ENCODE data around the gene TGM1. TPM values are rescaled to one million over a fixed set of nuclear protein-coding genes. Genes with fewer than 3 reads are reported as not detected.

TGM1 gene
- total RNA-seq, 4 donors from 2014 or later = 0.52 to 3.3 (median 1.6) TPM

GRCh38 chr14:24240110-24240918, 22.7 kb downstream of the TGM1 start:
- Histone ChIP-seq H3K4me3 (no peak overlapping the region), H3K4me1 (peaks cover 44 to 67% (median 54%) of the 10 kb centered on the region in 4 donors), H3K27me3 (no peaks in the 10 kb centered on the region), H3K27ac (replicated peaks in 1 of 4) (peak overlapping the region; percentile 94 to 99 (median 97)), H3K36me3 (peaks cover 51 to 62% (median 59%) of the 10 kb centered on the region in 4 donors), H3K9me3 (no peaks in the 10 kb centered on the region)
- no peak for DNase-seq (ENCODE audit: extremely low spot score)
- no peak for TF ChIP-seq EP300 (IDR thresholded peaks at IDR 0.05)
- WGBS = 92% methylated on average over 7 of the region's 9 CpGs
- intact Hi-C loops (cut with DNase I) = loop anchor here (5.0 kb wide), 1 partner anchor 202 kb away; the partner anchor contains the start of gene SDR39U1

DNA sequence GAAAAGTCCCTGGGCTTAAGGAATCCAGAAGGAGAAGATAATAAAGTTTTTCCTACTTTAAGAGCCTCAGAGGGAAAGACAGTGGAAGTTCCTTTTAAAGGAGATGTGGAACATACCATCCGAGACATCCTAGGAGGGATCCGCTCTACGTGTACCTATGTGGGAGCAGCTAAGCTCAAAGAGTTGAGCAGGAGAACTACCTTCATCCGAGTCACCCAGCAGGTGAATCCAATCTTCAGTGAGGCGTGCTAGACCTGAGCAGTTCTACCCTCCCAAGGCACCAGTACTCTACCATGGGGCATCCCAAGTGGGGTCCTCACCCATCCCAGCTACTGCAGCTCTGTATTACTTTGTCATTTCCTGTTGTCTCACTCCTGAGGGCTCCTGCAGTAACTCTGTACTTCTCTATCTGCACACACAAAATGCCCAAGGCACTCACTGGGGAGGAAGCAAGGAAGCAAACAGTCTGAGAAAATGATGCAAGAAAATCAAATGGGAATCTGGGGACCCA, 24.4 kb downstream of the TGM1 start:
- no peaks in the 10 kb centered on the region for H3K9me3 ChIP-seq
- intact Hi-C loops (cut with DNase I) = no loop called here
- H3K36me3 ChIP-seq = peaks cover 51 to 76% (median 62%) of the 10 kb centered on the region in 4 donors
- WGBS = 75% methylated on average over 5 of the region's 5 CpGs
- peak overlapping the region in 1 of 4 donors; percentile 99 for H3K27ac ChIP-seq (replicated peaks in 1 of 4)
- TF ChIP-seq POLR2AphosphoS5 (IDR thresholded peaks at IDR 0.05) (no peak), EP300 (IDR thresholded peaks at IDR 0.05) (no peak), POLR2A (IDR thresholded peaks at IDR 0.05; ENCODE audit: low read depth) (no peak)
- TF ChIP-seq, protein P1, sequence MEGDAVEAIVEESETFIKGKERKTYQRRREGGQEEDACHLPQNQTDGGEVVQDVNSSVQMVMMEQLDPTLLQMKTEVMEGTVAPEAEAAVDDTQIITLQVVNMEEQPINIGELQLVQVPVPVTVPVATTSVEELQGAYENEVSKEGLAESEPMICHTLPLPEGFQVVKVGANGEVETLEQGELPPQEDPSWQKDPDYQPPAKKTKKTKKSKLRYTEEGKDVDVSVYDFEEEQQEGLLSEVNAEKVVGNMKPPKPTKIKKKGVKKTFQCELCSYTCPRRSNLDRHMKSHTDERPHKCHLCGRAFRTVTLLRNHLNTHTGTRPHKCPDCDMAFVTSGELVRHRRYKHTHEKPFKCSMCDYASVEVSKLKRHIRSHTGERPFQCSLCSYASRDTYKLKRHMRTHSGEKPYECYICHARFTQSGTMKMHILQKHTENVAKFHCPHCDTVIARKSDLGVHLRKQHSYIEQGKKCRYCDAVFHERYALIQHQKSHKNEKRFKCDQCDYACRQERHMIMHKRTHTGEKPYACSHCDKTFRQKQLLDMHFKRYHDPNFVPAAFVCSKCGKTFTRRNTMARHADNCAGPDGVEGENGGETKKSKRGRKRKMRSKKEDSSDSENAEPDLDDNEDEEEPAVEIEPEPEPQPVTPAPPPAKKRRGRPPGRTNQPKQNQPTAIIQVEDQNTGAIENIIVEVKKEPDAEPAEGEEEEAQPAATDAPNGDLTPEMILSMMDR (IDR thresholded peaks at IDR 0.05) = no peak
- H3K27me3 ChIP-seq = no peaks in the 10 kb centered on the region
- no peak overlapping the region for H3K4me3 ChIP-seq
- peaks cover 53 to 79% (median 62%) of the 10 kb centered on the region in 4 donors for H3K4me1 ChIP-seq
- no peak for DNase-seq (ENCODE audit: extremely low spot score)

DNA sequence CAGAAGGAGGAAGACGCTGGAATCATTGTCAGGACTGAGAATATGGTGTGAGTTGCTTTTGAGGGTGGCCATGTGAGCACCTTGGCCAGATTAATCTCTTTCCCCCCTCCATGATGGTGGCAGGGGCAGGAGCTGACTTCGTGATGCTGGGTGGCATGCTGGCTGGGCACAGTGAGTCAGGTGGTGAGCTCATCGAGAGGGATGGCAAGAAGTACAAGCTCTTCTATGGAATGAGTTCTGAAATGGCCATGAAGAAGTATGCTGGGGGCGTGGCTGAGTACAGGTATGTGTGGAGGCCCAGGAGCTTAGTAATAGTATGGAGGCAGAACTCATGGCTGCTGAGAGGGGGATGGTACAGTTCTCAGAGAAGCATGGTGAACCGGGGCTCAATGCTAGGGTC, 24.9 kb downstream of the TGM1 start:
- no peak overlapping the region for H3K4me3 ChIP-seq
- no peak for DNase-seq (ENCODE audit: extremely low spot score)
- no peak overlapping the region for H3K27ac ChIP-seq (replicated peaks in 1 of 4)
- no peaks in the 10 kb centered on the region for H3K9me3 ChIP-seq
- WGBS = 86% methylated on average over 5 of the region's 5 CpGs
- H3K36me3 ChIP-seq = peaks cover 51 to 76% (median 62%) of the 10 kb centered on the region in 4 donors
- TF ChIP-seq EP300 (IDR thresholded peaks at IDR 0.05) (no peak), POLR2AphosphoS5 (IDR thresholded peaks at IDR 0.05) (no peak), POLR2A (IDR thresholded peaks at IDR 0.05; ENCODE audit: low read depth) (no peak)
- TF ChIP-seq, protein P1 (IDR thresholded peaks at IDR 0.05) = no peak
- H3K4me1 ChIP-seq = peaks cover 53 to 79% (median 63%) of the 10 kb centered on the region in 4 donors
- no peaks in the 10 kb centered on the region for H3K27me3 ChIP-seq
- intact Hi-C loops (cut with DNase I) = no loop called here

DNA sequence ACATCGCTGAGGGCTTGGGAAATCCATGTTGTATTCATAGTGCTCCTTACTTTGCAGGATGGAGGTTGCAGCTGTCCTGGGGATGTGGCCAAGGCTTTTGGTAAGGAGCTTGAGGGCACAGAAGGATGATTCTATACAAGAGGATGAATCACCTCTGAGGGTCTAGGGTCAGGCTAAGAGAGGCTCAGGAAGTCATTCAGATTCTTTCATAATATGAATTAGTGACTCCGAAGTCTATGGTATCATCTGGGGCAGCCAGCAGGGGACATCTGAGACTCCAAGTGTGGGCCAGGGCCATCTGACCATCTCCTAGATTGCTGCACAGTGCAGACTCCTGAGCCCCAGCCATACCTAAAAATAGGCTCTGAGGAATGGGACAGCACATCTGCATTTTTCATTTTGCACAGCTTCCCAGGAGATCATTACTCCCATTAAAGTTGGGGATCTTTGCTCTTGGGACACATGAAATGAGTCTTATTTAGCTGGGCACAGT, 25.5 kb downstream of the TGM1 start:
- Histone ChIP-seq H3K36me3 (peaks cover 51 to 76% (median 62%) of the 10 kb centered on the region in 4 donors), H3K4me3 (no peak overlapping the region), H3K27me3 (no peaks in the 10 kb centered on the region), H3K4me1 (peaks cover 55 to 79% (median 63%) of the 10 kb centered on the region in 4 donors), H3K9me3 (no peaks in the 10 kb centered on the region), H3K27ac (replicated peaks in 1 of 4) (peak overlapping the region in 1 of 4 donors; percentile 48)
- TF ChIP-seq EP300 (IDR thresholded peaks at IDR 0.05) (no peak), POLR2A (IDR thresholded peaks at IDR 0.05; ENCODE audit: low read depth) (no peak), POLR2AphosphoS5 (IDR thresholded peaks at IDR 0.05) (no peak)
- TF ChIP-seq, protein P1 (IDR thresholded peaks at IDR 0.05) = no peak
- WGBS = 91% methylated on average over 2 of the region's 2 CpGs
- no peak for DNase-seq (ENCODE audit: extremely low spot score)
- intact Hi-C loops (cut with DNase I) = no loop called here
